IPS-NIHi7 (cell line): ENCODE measurements around the gene LCK.

Source experiments
- DNase-seq: peaks from one replicate; pipeline ENCODE4 v3.0.0; 2012; ENCODE audit warnings: mixed read lengths; ENCODE audit errors: extremely low spot score

The LCK gene

GRCh38 chr1:32250893-32251716 lies at the start of gene LCK:
Gene LCK (plus strand): TSS chr1:32251265. CDS start chr1:32274330, 23,065 bp downstream.
- no peak for DNase-seq

GRCh38 chr1:32204943-32205361 lies 46.1 kb upstream of the LCK start:
- no peak for DNase-seq

GRCh38 chr1:32205401-32206370 lies 45.4 kb upstream of the LCK start, which contains the start of gene IQCC:
Gene IQCC (plus strand): TSS chr1:32205671. CDS start chr1:32205682, 11 bp downstream.
- DNase-seq: peak; percentile 95

- no peak for DNase-seq
Observed at GRCh38 chr1:32208469-32208868, 42.6 kb upstream of the LCK start.

- no peak for DNase-seq
Observed at GRCh38 chr1:32208891-32209328, 42.2 kb upstream of the LCK start, which contains the start of gene DCDC2B. Gene DCDC2B (plus strand): TSS chr1:32209089. CDS start chr1:32209094, 5 bp downstream.

GRCh38 chr1:32215629-32216480 lies 35.2 kb upstream of the LCK start:
- peak; percentile 82 for DNase-seq

- DNase-seq: no peak
Observed at GRCh38 chr1:32216566-32216965, 34.5 kb upstream of the LCK start.

GRCh38 chr1:32219022-32219421 lies 32.0 kb upstream of the LCK start:
- no peak for DNase-seq

GRCh38 chr1:32220746-32221580 lies 30.1 kb upstream of the LCK start:
- no peak for DNase-seq

GRCh38 chr1:32221581-32221979 lies 29.5 kb upstream of the LCK start:
- DNase-seq: no peak

- peak; percentile 95 for DNase-seq
Observed at GRCh38 chr1:32221980-32222755, 28.9 kb upstream of the LCK start, which contains the start of the genes EIF3I and TMEM234. Gene EIF3I (plus strand): TSS chr1:32222407. CDS start chr1:32222442, 35 bp downstream. Gene TMEM234 (minus strand): TSS chr1:32222353. CDS start chr1:32222322, 31 bp downstream.

- no peak for DNase-seq
Observed at GRCh38 chr1:32223683-32224082, 27.4 kb upstream of the LCK start.

GRCh38 chr1:32224285-32224684 lies 26.8 kb upstream of the LCK start:
- no peak for DNase-seq

GRCh38 chr1:32228771-32229170 lies 22.3 kb upstream of the LCK start:
- DNase-seq: no peak

- no peak for DNase-seq
Observed at GRCh38 chr1:32231843-32232432, 19.1 kb upstream of the LCK start.

GRCh38 chr1:32232558-32233304 lies 18.3 kb upstream of the LCK start:
- no peak for DNase-seq

GRCh38 chr1:32234792-32235191 lies 16.3 kb upstream of the LCK start:
- no peak for DNase-seq

GRCh38 chr1:32239337-32239736 lies 11.7 kb upstream of the LCK start:
- DNase-seq: no peak
